ENCODE measurements around the gene ZDHHC21. TPM values are rescaled to one million over a fixed set of nuclear protein-coding genes. Genes with fewer than 3 reads are reported as not detected.

Gene ZDHHC21
- total and polyA plus RNA-seq, 9 of the 15 experiments (the other 6 are each of a cell fraction or from before 2014, with no cell fraction given): 0.10 to 1.9 (median 1.00) TPM

DNA sequence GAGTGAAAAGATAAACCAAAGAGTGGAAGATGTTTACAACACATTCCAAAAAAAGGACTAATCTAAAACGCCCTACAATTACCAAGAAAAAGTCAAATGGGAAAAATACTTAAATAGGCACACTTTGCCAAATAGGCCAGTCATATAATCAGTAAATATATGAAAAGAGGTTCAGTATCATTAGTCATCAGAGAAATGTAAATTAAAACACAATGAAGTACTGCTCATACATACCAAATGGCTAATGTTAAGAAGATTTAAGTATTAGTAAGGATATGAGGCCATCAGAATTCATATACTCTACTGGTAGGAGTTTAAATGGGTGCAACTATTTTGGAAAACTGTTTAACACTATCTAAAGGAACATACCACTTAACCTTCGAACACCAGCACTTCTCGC is 47.6 kb downstream of the ZDHHC21 start:
- 51% methylated on average over 3 of the region's 3 CpGs for WGBS (ENCODE audit: insufficient coverage, low coverage, missing lambda C conversion rate)
- ATAC-seq: no peak
- DNase-seq (ENCODE audit: extremely low read depth in 1 of 4, low spot score in 3 of 4): no peak
- no peak overlapping the region for H3K4me2 ChIP-seq (ENCODE audit: insufficient read depth, low read length)
- no peak overlapping the region for H3K27ac ChIP-seq (ENCODE audit: extremely low read depth, low read depth, low read length)
- no peaks in the 10 kb centered on the region for H3K4me1 ChIP-seq (replicated peaks in 1 of 2; ENCODE audit: control insufficient read depth in 2 of 2, insufficient read depth in 2 of 2, low read length in 2 of 2)
- BruUV-seq (replicated peaks): no TSS peak
- no peak for TF ChIP-seq SMARCA5 (IDR thresholded peaks at IDR 0.05)
- TF ChIP-seq TGIF2 (CRISPR knock-in tag; IDR thresholded peaks at IDR 0.05): no peak
- TF ChIP-seq, protein P1, sequence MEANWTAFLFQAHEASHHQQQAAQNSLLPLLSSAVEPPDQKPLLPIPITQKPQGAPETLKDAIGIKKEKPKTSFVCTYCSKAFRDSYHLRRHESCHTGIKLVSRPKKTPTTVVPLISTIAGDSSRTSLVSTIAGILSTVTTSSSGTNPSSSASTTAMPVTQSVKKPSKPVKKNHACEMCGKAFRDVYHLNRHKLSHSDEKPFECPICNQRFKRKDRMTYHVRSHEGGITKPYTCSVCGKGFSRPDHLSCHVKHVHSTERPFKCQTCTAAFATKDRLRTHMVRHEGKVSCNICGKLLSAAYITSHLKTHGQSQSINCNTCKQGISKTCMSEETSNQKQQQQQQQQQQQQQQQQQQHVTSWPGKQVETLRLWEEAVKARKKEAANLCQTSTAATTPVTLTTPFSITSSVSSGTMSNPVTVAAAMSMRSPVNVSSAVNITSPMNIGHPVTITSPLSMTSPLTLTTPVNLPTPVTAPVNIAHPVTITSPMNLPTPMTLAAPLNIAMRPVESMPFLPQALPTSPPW (CRISPR knock-in tag; IDR thresholded peaks at IDR 0.05): no peak
- TF ChIP-seq TBL1XR1 (IDR thresholded peaks at IDR 0.05; ENCODE audit: low read length in 2 of 2): no peak
- TF ChIP-seq, protein P2, sequence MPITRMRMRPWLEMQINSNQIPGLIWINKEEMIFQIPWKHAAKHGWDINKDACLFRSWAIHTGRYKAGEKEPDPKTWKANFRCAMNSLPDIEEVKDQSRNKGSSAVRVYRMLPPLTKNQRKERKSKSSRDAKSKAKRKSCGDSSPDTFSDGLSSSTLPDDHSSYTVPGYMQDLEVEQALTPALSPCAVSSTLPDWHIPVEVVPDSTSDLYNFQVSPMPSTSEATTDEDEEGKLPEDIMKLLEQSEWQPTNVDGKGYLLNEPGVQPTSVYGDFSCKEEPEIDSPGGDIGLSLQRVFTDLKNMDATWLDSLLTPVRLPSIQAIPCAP (CRISPR knock-in tag; IDR thresholded peaks at IDR 0.05; ENCODE audit: borderline replicate concordance): no peak
- no peak for TF ChIP-seq NFIX (CRISPR knock-in tag; IDR thresholded peaks at IDR 0.05; ENCODE audit: low read depth)
- no peak for TF ChIP-seq ZEB2 (IDR thresholded peaks at IDR 0.05)
- no peak for TF ChIP-seq SIN3A (IDR thresholded peaks at IDR 0.05; ENCODE audit: borderline replicate concordance in 2 of 2, control insufficient read depth in 1 of 2, low read depth in 2 of 2, low read length in 2 of 2)
- TF ChIP-seq FOSL1 (tag; conservative IDR thresholded peaks at IDR 0.05): no peak
- no peak for TF ChIP-seq ZNF184 (CRISPR knock-in tag; IDR thresholded peaks at IDR 0.05)
- no peaks in the 10 kb centered on the region for H3K9me3 ChIP-seq (replicated peaks; ENCODE audit: control insufficient read depth, insufficient read depth, low read depth, low read length)
- POLR2A ChIA-PET: no interaction called here
- no peak overlapping the region for H3K4me3 ChIP-seq
- in situ Hi-C loops (cut with MboI): no loop called here
- H3K36me3 ChIP-seq (ENCODE audit: control insufficient read depth, insufficient read depth, low read length): no peaks in the 10 kb centered on the region
- CTCF ChIA-PET (ENCODE audit: low intra/inter-chr PET ratio): no interaction called here
- H3K79me2 ChIP-seq (ENCODE audit: control insufficient read depth, insufficient read depth, low read length): no peaks in the 10 kb centered on the region
- FAIRE-seq: no peak
- no peaks in the 10 kb centered on the region for H3K27me3 ChIP-seq (ENCODE audit: control insufficient read depth in 2 of 2, insufficient read depth in 2 of 2, low read length in 2 of 2)
- no peaks in the 10 kb centered on the region for H4K20me1 ChIP-seq (replicated peaks; ENCODE audit: control insufficient read depth, insufficient read depth, low read length)
- no peak overlapping the region for H3K9ac ChIP-seq (ENCODE audit: insufficient read depth in 1 of 2, low read depth in 2 of 2, low read length in 2 of 2)
- H3K9me1 ChIP-seq (ENCODE audit: control insufficient read depth, insufficient read depth, low read length): no peaks in the 10 kb centered on the region
- H2AFZ ChIP-seq (ENCODE audit: low read depth, low read length): no peak overlapping the region
- intact Hi-C loops (cut with micrococcal nuclease): no loop called here

Data from K562 (cell line).